K562 (cell line): Measurements from ENCODE around the gene DYNC1H1. TPM values are rescaled to one million over a fixed set of nuclear protein-coding genes. Genes with fewer than 3 reads are reported as not detected.

Experiments used
- BHLHE40 ChIP-seq: IDR thresholded peaks from 2 replicates; pipeline ENCODE4 v1.6.1; 2011; ENCODE audit warnings: low read length, improper control_type of control experiment
- ETS2 ChIP-seq: IDR thresholded peaks from 2 replicates; pipeline ENCODE4 v1.6.1; 2016; ENCODE audit warnings: borderline replicate concordance, missing genetic modification characterization, mild to moderate bottlenecking, moderate library complexity, missing compliant biosample characterization; ENCODE audit not compliant: poor library complexity, severe bottlenecking
- FOXM1 ChIP-seq, 2 experiments: fragments of 450-650 bp in 1 of 2; sonication (generic) in 1 of 2; formaldehyde crosslinking in 1 of 2; IDR thresholded peaks; 2 replicates each; pipeline versions ENCODE4 v1.6.1 to v1.9.0; 2017 to 2022; ENCODE audit warnings: low read depth in 2 of 2, mild to moderate bottlenecking in 2 of 2, missing genetic modification reagents in 1 of 2, moderate library complexity in 1 of 2
- GATAD2B ChIP-seq: fragments of 450-650 bp; IDR thresholded peaks from 2 replicates; pipeline ENCODE4 v1.6.1; 2017; ENCODE audit warnings: mild to moderate bottlenecking, borderline replicate concordance
- IFI16 ChIP-seq: fragments of 250-450 bp; sonication (Bioruptor Pico); IDR thresholded peaks from 2 replicates; pipeline ENCODE4 v2.1.2; 2022; ENCODE audit warnings: mild to moderate bottlenecking, inconsistent platforms
- MEIS2 ChIP-seq: fragments of 450-650 bp; IDR thresholded peaks from 2 replicates; pipeline ENCODE4 v1.6.1; 2014; ENCODE audit warnings: mild to moderate bottlenecking; ENCODE audit not compliant: partially characterized antibody
- TAF9B ChIP-seq: fragments of 450-650 bp; IDR thresholded peaks from 2 replicates; pipeline ENCODE4 v1.6.1; 2018; ENCODE audit warnings: mild to moderate bottlenecking; ENCODE audit not compliant: partially characterized antibody
- ZBED1 ChIP-seq: IDR thresholded peaks from 2 replicates; pipeline ENCODE4 v1.6.1; 2014
- ZNF354B ChIP-seq: fragments of 250-450 bp; sonication (Bioruptor Pico); IDR thresholded peaks from 2 replicates; pipeline ENCODE4 v1.4.0; 2020
- ZNF589 ChIP-seq: fragments of 200-800 bp; sonication (Bioruptor generic); IDR thresholded peaks from 2 replicates; pipeline ENCODE4 v1.6.1; 2016; ENCODE audit warnings: low read depth, missing genetic modification characterization, missing compliant biosample characterization
- polyA plus RNA-seq, 8 experiments: library from polyadenylated mRNA; depleted of rRNA in 4 of 8; stranded (reverse) in 5 of 8; unstranded in 3 of 8; fragments of >200 nt; fragmentation: Nextera tagmentation in 2 of 8; fragmentation: Illumina TruSeq in 1 of 8; extraction: Ambion mirVana in 2 of 8; extraction: Trizol in 1 of 8; gene quantifications; 2 replicates each; pipeline versions ENCODE4 v1.2.1 to v1.2.3, GENCODE V29; 2011 to 2014; ENCODE audit warnings: inconsistent platforms in 1 of 8, missing spikeins in 1 of 8
- total RNA-seq, 7 experiments: library from RNA; depleted of rRNA in 6 of 7; stranded (reverse); fragments of >200 nt in 6 of 7; fragmentation: Illumina TruSeq in 2 of 7; extraction: Trizol in 2 of 7; gene quantifications; 2 replicates each; pipeline versions ENCODE4 v1.2.1 to v1.2.3, GENCODE V29; 2011 to 2021; ENCODE audit warnings: low replicate concordance in 1 of 7
- TF ChIP-seq, protein P1 (sequence below): sonication (generic); formaldehyde crosslinking; IDR thresholded peaks from 2 replicates; pipeline ENCODE4 v1.8.0; 2022; ENCODE audit warnings: mild to moderate bottlenecking, missing genetic modification reagents
- TF ChIP-seq, protein P2 (sequence below): sonication (generic); formaldehyde crosslinking; IDR thresholded peaks from 2 replicates; pipeline ENCODE4 v1.8.0; 2022; ENCODE audit warnings: missing genetic modification reagents, mild to moderate bottlenecking, borderline replicate concordance
- TF ChIP-seq, protein P3 (sequence below), 3 experiments: fragments of 200-800 bp in 1 of 3; sonication (Bioruptor generic) in 1 of 3; sonication (generic) in 1 of 3; formaldehyde crosslinking in 1 of 3; IDR thresholded peaks; 2 replicates each; pipeline versions ENCODE4 v1.6.1 to v1.8.0; 2016 to 2022; ENCODE audit warnings: mild to moderate bottlenecking in 2 of 3, missing compliant biosample characterization in 2 of 3, missing genetic modification characterization in 2 of 3, missing genetic modification reagents in 1 of 3
- TF ChIP-seq, protein P4 (sequence below): fragments of 250-450 bp; sonication (Bioruptor Pico); IDR thresholded peaks from 2 replicates; pipeline ENCODE4 v1.8.0; 2022; ENCODE audit warnings: inconsistent platforms, mild to moderate bottlenecking, moderate library complexity, borderline replicate concordance
- TF ChIP-seq, protein P5 (sequence below): fragments of 450-650 bp; IDR thresholded peaks from 2 replicates; pipeline ENCODE4 v1.7.0; 2016; ENCODE audit warnings: borderline replicate concordance

The DYNC1H1 gene
- total and polyA plus RNA-seq, 9 of the 15 experiments (the other 6 are each of a cell fraction or from before 2014, with no cell fraction given) = 31.9 to 335 (median 115) TPM

DNA sequence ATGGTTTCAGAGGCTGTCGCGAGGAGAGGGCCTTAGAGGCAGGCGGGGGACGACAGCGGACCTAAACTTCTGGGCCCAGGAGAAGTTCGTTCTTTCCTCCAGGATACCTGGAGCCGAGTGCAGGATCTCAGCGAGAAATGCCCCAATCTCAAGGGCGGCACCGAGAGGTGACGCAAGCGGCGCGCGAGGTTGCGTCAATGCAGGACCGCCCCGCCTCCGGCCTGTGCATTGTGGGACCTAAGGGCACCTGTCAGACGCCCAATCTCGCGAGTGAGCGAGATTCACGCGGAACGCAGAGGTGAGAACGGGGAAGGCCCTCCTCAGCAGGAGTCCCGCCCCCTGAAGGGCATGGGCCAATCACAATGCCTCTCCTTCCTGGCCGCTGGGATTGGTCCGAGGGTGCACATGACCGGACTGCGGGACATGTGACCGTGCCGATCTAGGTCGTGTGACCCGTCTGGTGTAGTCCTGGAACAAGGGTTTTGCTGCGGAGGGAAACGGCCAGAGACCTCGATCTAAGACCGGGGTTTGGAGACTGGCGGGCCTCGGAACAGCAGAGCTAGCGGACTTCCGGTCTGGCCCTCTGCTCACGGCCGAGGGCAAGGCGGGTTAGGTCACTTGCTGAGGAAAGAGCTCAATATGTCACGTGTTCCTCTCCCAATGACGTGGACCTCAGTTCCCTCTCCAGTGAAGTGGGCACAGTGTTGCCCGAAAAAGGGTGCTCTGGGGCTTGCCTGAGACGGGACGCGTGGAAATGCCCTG is 16.3 kb upstream of the DYNC1H1 start (continued):
- TF ChIP-seq, protein P1, sequence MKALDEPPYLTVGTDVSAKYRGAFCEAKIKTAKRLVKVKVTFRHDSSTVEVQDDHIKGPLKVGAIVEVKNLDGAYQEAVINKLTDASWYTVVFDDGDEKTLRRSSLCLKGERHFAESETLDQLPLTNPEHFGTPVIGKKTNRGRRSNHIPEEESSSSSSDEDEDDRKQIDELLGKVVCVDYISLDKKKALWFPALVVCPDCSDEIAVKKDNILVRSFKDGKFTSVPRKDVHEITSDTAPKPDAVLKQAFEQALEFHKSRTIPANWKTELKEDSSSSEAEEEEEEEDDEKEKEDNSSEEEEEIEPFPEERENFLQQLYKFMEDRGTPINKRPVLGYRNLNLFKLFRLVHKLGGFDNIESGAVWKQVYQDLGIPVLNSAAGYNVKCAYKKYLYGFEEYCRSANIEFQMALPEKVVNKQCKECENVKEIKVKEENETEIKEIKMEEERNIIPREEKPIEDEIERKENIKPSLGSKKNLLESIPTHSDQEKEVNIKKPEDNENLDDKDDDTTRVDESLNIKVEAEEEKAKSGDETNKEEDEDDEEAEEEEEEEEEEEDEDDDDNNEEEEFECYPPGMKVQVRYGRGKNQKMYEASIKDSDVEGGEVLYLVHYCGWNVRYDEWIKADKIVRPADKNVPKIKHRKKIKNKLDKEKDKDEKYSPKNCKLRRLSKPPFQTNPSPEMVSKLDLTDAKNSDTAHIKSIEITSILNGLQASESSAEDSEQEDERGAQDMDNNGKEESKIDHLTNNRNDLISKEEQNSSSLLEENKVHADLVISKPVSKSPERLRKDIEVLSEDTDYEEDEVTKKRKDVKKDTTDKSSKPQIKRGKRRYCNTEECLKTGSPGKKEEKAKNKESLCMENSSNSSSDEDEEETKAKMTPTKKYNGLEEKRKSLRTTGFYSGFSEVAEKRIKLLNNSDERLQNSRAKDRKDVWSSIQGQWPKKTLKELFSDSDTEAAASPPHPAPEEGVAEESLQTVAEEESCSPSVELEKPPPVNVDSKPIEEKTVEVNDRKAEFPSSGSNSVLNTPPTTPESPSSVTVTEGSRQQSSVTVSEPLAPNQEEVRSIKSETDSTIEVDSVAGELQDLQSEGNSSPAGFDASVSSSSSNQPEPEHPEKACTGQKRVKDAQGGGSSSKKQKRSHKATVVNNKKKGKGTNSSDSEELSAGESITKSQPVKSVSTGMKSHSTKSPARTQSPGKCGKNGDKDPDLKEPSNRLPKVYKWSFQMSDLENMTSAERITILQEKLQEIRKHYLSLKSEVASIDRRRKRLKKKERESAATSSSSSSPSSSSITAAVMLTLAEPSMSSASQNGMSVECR (CRISPR knock-in tag) = peak; percentile 97
- TF ChIP-seq GATAD2B (no peak), ZBED1 (no peak), BHLHE40 (peak; percentile 93), IFI16 (CRISPR knock-in tag) (no peak), ZNF354B (CRISPR knock-in tag) (no peak), TAF9B (peak; percentile 82), MEIS2 (peak; percentile 9), FOXM1 (IDR thresholded peaks at IDR 0.05; ENCODE audit: low read depth) (no peak), FOXM1 (CRISPR knock-in tag; IDR thresholded peaks at IDR 0.05; ENCODE audit: low read depth) (no peak), ZNF589 (CRISPR knock-in tag) (no peak), ETS2 (tag) (no peak)
- TF ChIP-seq, protein P2, sequence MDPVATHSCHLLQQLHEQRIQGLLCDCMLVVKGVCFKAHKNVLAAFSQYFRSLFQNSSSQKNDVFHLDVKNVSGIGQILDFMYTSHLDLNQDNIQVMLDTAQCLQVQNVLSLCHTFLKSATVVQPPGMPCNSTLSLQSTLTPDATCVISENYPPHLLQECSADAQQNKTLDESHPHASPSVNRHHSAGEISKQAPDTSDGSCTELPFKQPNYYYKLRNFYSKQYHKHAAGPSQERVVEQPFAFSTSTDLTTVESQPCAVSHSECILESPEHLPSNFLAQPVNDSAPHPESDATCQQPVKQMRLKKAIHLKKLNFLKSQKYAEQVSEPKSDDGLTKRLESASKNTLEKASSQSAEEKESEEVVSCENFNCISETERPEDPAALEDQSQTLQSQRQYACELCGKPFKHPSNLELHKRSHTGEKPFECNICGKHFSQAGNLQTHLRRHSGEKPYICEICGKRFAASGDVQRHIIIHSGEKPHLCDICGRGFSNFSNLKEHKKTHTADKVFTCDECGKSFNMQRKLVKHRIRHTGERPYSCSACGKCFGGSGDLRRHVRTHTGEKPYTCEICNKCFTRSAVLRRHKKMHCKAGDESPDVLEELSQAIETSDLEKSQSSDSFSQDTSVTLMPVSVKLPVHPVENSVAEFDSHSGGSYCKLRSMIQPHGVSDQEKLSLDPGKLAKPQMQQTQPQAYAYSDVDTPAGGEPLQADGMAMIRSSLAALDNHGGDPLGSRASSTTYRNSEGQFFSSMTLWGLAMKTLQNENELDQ (CRISPR knock-in tag) = no peak
- TF ChIP-seq, protein P3, sequence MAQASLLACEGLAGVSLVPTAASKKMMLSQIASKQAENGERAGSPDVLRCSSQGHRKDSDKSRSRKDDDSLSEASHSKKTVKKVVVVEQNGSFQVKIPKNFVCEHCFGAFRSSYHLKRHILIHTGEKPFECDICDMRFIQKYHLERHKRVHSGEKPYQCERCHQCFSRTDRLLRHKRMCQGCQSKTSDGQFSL (CRISPR knock-in tag; IDR thresholded peaks at IDR 0.05) = no peak
- TF ChIP-seq, protein P3 (tag; IDR thresholded peaks at IDR 0.05) = no peak
- TF ChIP-seq, protein P4, sequence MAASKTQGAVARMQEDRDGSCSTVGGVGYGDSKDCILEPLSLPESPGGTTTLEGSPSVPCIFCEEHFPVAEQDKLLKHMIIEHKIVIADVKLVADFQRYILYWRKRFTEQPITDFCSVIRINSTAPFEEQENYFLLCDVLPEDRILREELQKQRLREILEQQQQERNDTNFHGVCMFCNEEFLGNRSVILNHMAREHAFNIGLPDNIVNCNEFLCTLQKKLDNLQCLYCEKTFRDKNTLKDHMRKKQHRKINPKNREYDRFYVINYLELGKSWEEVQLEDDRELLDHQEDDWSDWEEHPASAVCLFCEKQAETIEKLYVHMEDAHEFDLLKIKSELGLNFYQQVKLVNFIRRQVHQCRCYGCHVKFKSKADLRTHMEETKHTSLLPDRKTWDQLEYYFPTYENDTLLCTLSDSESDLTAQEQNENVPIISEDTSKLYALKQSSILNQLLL (CRISPR knock-in tag) = no peak
- TF ChIP-seq, protein P5, sequence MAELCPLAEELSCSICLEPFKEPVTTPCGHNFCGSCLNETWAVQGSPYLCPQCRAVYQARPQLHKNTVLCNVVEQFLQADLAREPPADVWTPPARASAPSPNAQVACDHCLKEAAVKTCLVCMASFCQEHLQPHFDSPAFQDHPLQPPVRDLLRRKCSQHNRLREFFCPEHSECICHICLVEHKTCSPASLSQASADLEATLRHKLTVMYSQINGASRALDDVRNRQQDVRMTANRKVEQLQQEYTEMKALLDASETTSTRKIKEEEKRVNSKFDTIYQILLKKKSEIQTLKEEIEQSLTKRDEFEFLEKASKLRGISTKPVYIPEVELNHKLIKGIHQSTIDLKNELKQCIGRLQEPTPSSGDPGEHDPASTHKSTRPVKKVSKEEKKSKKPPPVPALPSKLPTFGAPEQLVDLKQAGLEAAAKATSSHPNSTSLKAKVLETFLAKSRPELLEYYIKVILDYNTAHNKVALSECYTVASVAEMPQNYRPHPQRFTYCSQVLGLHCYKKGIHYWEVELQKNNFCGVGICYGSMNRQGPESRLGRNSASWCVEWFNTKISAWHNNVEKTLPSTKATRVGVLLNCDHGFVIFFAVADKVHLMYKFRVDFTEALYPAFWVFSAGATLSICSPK = no peak
